BLaER1 treated with 17β-estradiol and CSF1 and Interleukin-3, amounts not matched to agents 10 nM and 100 nM (cell line): ENCODE results near the gene PTCD1.
"Not testable (repeated sequence)": the region's sequence is repeated elsewhere in the genome, so short reads cannot be mapped to it uniquely, and the experiment has no call there.

ENCODE experiments used
- H3K27ac ChIP-seq, 11 experiments: shearing (Covaris generic); formaldehyde crosslinking; 2 replicates each; pipeline ENCODE4 v1.8.1; 2022
- H3K27me3 ChIP-seq, 11 experiments: shearing (Covaris generic); formaldehyde crosslinking; 2 replicates each; pipeline ENCODE4 v1.8.1; 2022
- H3K36me3 ChIP-seq, 11 experiments: shearing (Covaris generic); formaldehyde crosslinking; 2 replicates each; pipeline ENCODE4 v1.8.1; 2022
- H3K4me1 ChIP-seq, 10 experiments: shearing (Covaris generic); formaldehyde crosslinking; 2 replicates each; pipeline ENCODE4 v1.8.1; 2022
- H3K4me2 ChIP-seq, 11 experiments: shearing (Covaris generic); formaldehyde crosslinking; 2 replicates each; pipeline ENCODE4 v1.8.1; 2022
- H3K4me3 ChIP-seq, 10 experiments: shearing (Covaris generic); formaldehyde crosslinking; 2 replicates each; pipeline ENCODE4 v1.8.1; 2022
- H3K9ac ChIP-seq, 11 experiments: shearing (Covaris generic); formaldehyde crosslinking; 2 replicates each; pipeline ENCODE4 v1.8.1; 2022
- H3K9me3 ChIP-seq, 11 experiments: shearing (Covaris generic); formaldehyde crosslinking; replicated peaks in 1 of 11; 2 replicates each; pipeline ENCODE4 v1.8.1; 2022
- H4K20me1 ChIP-seq, 11 experiments: shearing (Covaris generic); formaldehyde crosslinking; 2 replicates each; pipeline ENCODE4 v1.8.1; 2022
- Cebpa-rat ChIP-seq, 11 experiments: shearing (Covaris generic); IDR thresholded peaks; 2 replicates each; pipeline ENCODE4 v1.8.1; 2022

The PTCD1 gene

DNA sequence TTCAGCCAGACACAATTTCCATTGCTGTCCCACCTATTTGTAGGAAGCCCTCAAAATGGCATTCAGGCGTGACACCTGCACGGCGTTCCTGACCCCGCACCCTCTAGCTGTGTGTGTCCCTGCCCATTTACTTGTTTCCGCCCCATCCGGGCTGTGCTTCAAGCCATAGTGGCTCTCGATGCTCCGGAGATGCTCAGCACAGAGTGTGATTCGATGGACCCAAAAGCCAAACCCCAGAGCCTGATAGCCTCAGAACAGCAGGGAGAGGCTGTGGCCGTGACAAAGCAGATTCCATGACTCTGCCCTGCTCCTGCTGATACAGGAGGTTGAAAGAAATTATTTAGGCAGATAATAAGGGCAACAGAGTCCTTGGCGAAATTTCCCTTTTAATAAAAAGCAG, 16.4 kb downstream of the PTCD1 start:
- H3K4me2 ChIP-seq = no peak overlapping the region
- TF ChIP-seq Cebpa-rat (IDR thresholded peaks at IDR 0.05) = no peak
- H3K9ac ChIP-seq = no peak overlapping the region
- peaks cover 28 to 86% (median 75%) of the 10 kb centered on the region in 11 experiments; a peak in 21 of 22 replicates for H4K20me1 ChIP-seq
- no peak overlapping the region for H3K4me3 ChIP-seq
- peaks cover 0 to 13% (median 11%) of the 10 kb centered on the region in 10 experiments; a peak in 14 of 20 replicates for H3K4me1 ChIP-seq
- H3K27ac ChIP-seq = no peak overlapping the region
- peaks cover 85 to 92% (median 87%) of the 10 kb centered on the region in 11 experiments for H3K36me3 ChIP-seq
- no peaks in the 10 kb centered on the region for H3K27me3 ChIP-seq
- no peaks in the 10 kb centered on the region for H3K9me3 ChIP-seq

DNA sequence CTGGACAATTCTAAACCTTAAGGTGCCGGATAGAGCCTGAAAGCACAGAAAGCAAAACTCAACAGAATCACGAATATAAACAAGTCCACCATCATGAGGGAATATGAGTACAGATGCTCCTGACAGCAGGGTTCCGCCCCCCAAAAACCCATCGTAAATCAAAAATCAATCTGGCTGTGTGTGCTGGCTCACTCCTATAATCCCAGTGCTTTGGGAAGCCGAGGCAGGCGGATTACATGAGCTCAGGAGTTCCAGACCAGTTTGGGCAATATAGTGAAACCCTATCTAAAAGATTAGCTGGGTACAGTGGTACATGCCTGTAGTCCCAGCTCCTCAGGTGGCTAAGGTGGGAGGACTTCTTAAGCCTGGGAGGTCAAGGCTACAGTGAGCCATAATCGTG, 17.6 kb downstream of the PTCD1 start:
- Histone ChIP-seq H3K4me3 (no peak overlapping the region), H3K27me3 (no peaks in the 10 kb centered on the region), H3K27ac (no peak overlapping the region), H3K9me3 (no peaks in the 10 kb centered on the region), H3K4me1 (peaks cover 0 to 13% (median 11%) of the 10 kb centered on the region in 10 experiments; a peak in 14 of 20 replicates), H3K4me2 (no peak overlapping the region), H3K9ac (no peak overlapping the region), H3K36me3 (peaks cover 97 to 100% (median 99%) of the 10 kb centered on the region in 11 experiments), H4K20me1 (peaks cover 34 to 98% (median 87%) of the 10 kb centered on the region in 11 experiments; a peak in 21 of 22 replicates)
- no peak for TF ChIP-seq Cebpa-rat (IDR thresholded peaks at IDR 0.05)

DNA sequence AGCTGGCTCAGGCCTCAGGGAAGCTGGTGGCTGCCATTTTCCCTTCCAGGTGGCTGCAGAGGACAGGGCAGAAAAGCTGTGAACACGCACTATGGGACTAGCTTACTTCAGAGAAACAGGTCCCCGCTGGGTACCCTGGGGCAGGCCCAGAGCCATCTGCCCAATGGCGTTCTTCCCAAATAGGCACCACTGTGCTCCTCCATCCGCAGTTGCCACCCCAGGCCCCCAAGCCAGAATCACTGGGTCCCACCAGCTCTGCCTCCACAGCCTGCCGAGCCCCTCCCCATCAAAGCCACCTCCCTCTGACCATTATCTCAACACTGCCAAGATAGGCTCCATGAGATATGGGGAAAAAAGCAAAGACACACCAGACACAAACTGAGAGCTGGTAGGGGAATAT, 18.4 kb downstream of the PTCD1 start:
- no peaks in the 10 kb centered on the region for H3K9me3 ChIP-seq
- no peak overlapping the region for H3K27ac ChIP-seq
- peak overlapping the region in 3 of 11 experiments; percentile 26 to 29 (median 27); a peak in 2 of 22 replicates for H3K9ac ChIP-seq
- no peak for TF ChIP-seq Cebpa-rat (IDR thresholded peaks at IDR 0.05)
- peaks cover 98 to 100% (median 100%) of the 10 kb centered on the region in 11 experiments for H3K36me3 ChIP-seq
- no peaks in the 10 kb centered on the region for H3K27me3 ChIP-seq
- H3K4me1 ChIP-seq = peaks cover 0 to 13% (median 11%) of the 10 kb centered on the region in 10 experiments; a peak in 14 of 20 replicates
- peak overlapping the region in 6 of 11 experiments; percentile 4 to 57 (median 37); a peak in 8 of 22 replicates for H3K4me2 ChIP-seq
- H3K4me3 ChIP-seq = no peak overlapping the region
- H4K20me1 ChIP-seq = peaks cover 38 to 100% (median 94%) of the 10 kb centered on the region in 11 experiments; a peak in 21 of 22 replicates

GRCh38 chr7:99419323-99420021, 19.1 kb downstream of the PTCD1 start:
- peaks cover 98 to 100% (median 100%) of the 10 kb centered on the region in 11 experiments for H3K36me3 ChIP-seq
- H4K20me1 ChIP-seq = peaks cover 38 to 100% (median 97%) of the 10 kb centered on the region in 11 experiments; a peak in 21 of 22 replicates
- no peaks in the 10 kb centered on the region for H3K9me3 ChIP-seq
- H3K4me1 ChIP-seq = peaks cover 0 to 13% (median 11%) of the 10 kb centered on the region in 10 experiments; a peak in 14 of 20 replicates
- no peak for TF ChIP-seq Cebpa-rat (IDR thresholded peaks at IDR 0.05)
- H3K4me2 ChIP-seq = peak overlapping the region in 7 of 11 experiments; percentile 4 to 57 (median 27); a peak in 10 of 22 replicates
- no peak overlapping the region for H3K27ac ChIP-seq
- H3K9ac ChIP-seq = peak overlapping the region in 4 of 11 experiments; percentile 26 to 41 (median 28); a peak in 3 of 22 replicates
- no peaks in the 10 kb centered on the region for H3K27me3 ChIP-seq
- no peak overlapping the region for H3K4me3 ChIP-seq

DNA sequence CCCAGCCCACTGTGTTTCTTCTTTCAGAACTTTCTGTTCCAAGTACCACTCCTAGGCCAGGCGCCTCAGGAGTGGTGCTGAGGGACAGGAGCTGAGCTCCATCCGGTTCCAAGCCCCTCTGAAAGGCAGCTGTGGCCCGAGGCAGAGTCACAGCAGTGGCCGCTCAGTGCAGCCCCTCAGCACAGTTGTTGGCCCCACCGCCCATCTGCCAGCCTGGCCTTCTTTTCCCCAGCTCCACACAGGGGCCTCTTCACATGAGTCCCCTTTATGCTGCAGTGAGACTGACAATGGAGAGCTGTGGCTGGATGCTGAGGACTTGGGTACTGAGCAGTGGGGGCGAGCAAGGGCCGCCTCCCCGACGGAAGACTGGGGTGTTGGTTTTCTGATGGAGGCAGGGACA, 20.3 kb downstream of the PTCD1 start:
- H3K9me3 ChIP-seq = no peaks in the 10 kb centered on the region
- 0 out of 22 replicates have a peak overlapping the region, but pooled peaks of 1 of the 11 experiments have one; percentile 2 for H3K9ac ChIP-seq
- no peak overlapping the region for H3K27ac ChIP-seq
- H3K4me3 ChIP-seq = no peak overlapping the region
- no peak for TF ChIP-seq Cebpa-rat (IDR thresholded peaks at IDR 0.05)
- peaks cover 98 to 100% (median 100%) of the 10 kb centered on the region in 11 experiments for H3K36me3 ChIP-seq
- H3K4me2 ChIP-seq = no peak overlapping the region
- peaks cover 0 to 13% (median 11%) of the 10 kb centered on the region in 10 experiments; a peak in 14 of 20 replicates for H3K4me1 ChIP-seq
- no peaks in the 10 kb centered on the region for H3K27me3 ChIP-seq
- H4K20me1 ChIP-seq = peaks cover 41 to 100% (median 91%) of the 10 kb centered on the region in 11 experiments; a peak in 21 of 22 replicates

DNA sequence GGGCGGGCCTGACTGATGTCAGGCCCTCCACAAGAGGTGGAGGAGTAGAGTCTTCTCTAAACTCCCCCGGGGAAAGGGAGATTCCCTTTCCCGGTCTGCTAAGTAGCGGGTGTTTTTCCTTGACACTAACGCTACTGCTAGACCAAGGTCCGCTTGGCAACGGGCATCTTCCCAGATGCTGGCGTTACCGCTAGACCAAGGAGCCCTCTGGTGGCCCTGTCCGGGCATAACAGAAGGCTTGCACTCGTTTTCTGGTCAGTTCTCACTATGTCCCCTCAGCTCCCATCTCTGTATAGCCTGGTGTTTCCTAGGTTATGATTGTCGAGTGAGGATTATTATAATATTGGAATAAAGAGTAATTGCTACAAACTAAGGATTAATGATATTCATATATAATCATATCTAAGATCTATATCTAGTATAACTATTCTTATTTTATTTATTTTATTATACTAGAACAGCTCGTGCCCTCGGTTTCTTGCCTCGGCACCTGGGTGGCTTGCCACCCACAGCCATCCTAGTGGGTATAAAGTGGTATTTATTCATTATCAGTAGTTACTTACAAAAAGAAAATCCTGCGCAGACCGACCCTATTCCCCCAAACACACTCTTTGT, 23.0 kb downstream of the PTCD1 start:
- Histone ChIP-seq H3K36me3 (peaks cover 98 to 100% (median 100%) of the 10 kb centered on the region in 11 experiments), H4K20me1 (peaks cover 50 to 100% (median 77%) of the 10 kb centered on the region in 11 experiments; a peak in 21 of 22 replicates), H3K4me1 (peaks cover 5 to 18% (median 15%) of the 10 kb centered on the region in 10 experiments; a peak in 19 of 20 replicates)
- not testable (repeated sequence) for H3K27me3 ChIP-seq, H3K27ac ChIP-seq, H3K4me3 ChIP-seq, H3K4me2 ChIP-seq, H3K9ac ChIP-seq, H3K9me3 ChIP-seq

DNA sequence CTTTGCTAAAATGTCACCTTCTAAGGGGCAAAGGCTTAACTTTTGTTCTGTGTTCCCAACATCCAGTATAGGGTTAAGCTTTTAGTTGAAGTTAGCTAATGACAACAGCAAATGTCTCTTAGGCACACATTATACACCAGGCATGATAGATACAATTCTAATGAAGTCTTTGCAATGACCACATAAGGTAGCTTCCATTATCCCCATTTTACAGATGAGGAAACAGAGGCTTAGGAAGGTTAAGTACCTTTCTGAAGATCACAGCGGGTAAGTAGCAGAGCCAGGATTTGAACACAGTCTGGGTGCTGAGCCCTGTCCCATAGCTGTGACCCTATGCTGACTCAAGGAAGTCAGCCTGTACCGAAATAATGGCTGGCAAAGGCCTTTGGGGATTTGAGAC, 28.0 kb downstream of the PTCD1 start:
- Histone ChIP-seq H4K20me1 (peaks cover 37 to 91% (median 68%) of the 10 kb centered on the region in 11 experiments; a peak in 21 of 22 replicates), H3K9me3 (no peaks in the 10 kb centered on the region), H3K9ac (peak overlapping the region; percentile 89 to 98 (median 94); a peak in 20 of 22 replicates), H3K27me3 (no peaks in the 10 kb centered on the region), H3K36me3 (peaks cover 54 to 66% (median 58%) of the 10 kb centered on the region in 11 experiments), H3K4me2 (peak overlapping the region; percentile 80 to 96 (median 92)), H3K27ac (peak overlapping the region in 1 of 11 experiments; percentile 96; a peak in 2 of 22 replicates), H3K4me1 (peaks cover 28 to 35% (median 33%) of the 10 kb centered on the region in 10 experiments), H3K4me3 (peak overlapping the region in 9 of 10 experiments; percentile 82 to 100 (median 93); a peak in 10 of 20 replicates)
- TF ChIP-seq Cebpa-rat (IDR thresholded peaks at IDR 0.05) = no peak

GRCh38 chr7:99409806-99410205, 28.8 kb downstream of the PTCD1 start:
- Histone ChIP-seq H3K9me3 (no peaks in the 10 kb centered on the region), H3K4me2 (peak overlapping the region; percentile 80 to 96 (median 92)), H3K9ac (peak overlapping the region; percentile 89 to 98 (median 94)), H4K20me1 (peaks cover 43 to 91% (median 68%) of the 10 kb centered on the region in 11 experiments), H3K27ac (peak overlapping the region; percentile 90 to 99 (median 97); a peak in 15 of 22 replicates), H3K36me3 (peaks cover 50 to 66% (median 58%) of the 10 kb centered on the region in 11 experiments), H3K27me3 (no peaks in the 10 kb centered on the region), H3K4me1 (peaks cover 28 to 40% (median 36%) of the 10 kb centered on the region in 10 experiments), H3K4me3 (peak overlapping the region; percentile 74 to 100 (median 92))
- TF ChIP-seq Cebpa-rat (IDR thresholded peaks at IDR 0.05) = no peak
